ENCODE data around the gene SYNJ1.
A peak's percentile ranks its signal among the peaks of the same experiment; 100 is the strongest.
"Not testable (repeated sequence)": the region's sequence is repeated elsewhere in the genome, so short reads cannot be mapped to it uniquely, and the experiment has no call there.

Gene SYNJ1

GRCh38 chr21:32690085-32690484 lies 37.7 kb downstream of the SYNJ1 start:
- DNase-seq (ENCODE audit: low spot score), result no peak

GRCh38 chr21:32687643-32688345 lies 40.0 kb downstream of the SYNJ1 start:
- DNase-seq (ENCODE audit: low spot score), result no peak

GRCh38 chr21:32682696-32683474 lies 44.9 kb downstream of the SYNJ1 start:
- DNase-seq (ENCODE audit: low spot score), result no peak

GRCh38 chr21:32674731-32675130 lies 53.1 kb downstream of the SYNJ1 start:
- no peak for DNase-seq (ENCODE audit: low spot score)

GRCh38 chr21:32674038-32674437 lies 53.8 kb downstream of the SYNJ1 start:
- DNase-seq (ENCODE audit: low spot score), result no peak

DNA sequence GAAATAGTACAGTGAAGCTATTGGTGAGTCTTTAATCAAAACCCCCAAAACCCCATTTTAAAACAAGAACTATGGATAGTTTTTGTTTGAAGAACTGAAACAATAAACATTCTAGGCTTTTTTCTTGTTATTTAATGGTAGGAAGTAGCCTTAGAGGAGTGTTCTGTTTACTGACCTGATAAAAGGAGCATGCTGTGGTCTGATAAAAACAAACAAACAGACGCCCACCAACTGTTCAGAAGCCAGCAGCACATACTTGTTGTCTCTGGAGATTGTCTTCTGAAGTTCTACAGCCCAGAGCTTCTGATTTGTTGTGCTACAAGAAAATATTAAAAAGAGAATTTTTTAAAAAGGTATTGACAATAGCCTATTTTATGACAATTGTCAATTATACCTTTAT lies 61.6 kb downstream of the SYNJ1 start:
- no peak for DNase-seq (ENCODE audit: low spot score)

GRCh38 chr21:32664095-32664494 lies 63.7 kb downstream of the SYNJ1 start:
- not testable (repeated sequence) for DNase-seq (ENCODE audit: low spot score)

DNA sequence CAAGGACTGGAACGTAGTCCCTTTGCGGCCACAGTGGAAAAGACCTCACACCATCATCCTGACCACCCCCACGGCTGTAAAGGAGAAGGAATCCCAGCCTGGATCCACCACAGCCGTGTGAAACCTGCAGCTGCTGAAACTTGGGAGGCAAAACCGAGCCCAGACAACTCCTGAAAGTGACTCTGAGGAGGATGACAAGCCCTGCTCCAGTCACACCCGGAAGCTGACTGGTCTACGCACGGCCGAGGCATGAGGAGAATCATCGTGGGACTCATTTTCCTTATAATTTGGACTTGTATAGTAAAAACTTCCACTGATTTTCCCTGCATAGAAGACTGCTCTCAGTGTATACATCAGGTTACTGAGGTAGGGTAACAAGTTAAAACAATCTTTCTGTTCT lies 65.8 kb downstream of the SYNJ1 start:
- not testable (repeated sequence) for DNase-seq (ENCODE audit: low spot score)

- not testable (repeated sequence) for DNase-seq (ENCODE audit: low spot score)
Observed at GRCh38 chr21:32661026-32661782, 66.6 kb downstream of the SYNJ1 start.

DNA sequence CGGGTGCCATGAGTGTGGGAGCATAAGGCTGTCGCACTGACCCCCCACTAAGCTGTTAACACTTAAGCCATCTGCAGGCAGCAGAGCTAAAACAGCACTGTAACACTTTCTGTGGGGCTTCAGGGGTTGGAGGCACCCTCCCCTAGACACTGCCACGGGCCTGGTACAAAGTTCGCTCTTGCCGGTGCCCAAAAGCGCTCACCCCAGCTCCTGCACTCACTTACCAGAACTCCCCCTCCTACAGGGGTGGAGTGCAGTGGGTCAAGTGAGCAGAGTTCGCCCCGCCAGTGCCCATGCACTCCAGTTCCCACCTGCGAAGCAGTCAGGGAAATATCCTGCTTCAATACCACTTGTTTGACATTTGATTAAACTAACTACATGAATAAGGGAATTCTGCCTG lies 69.3 kb downstream of the SYNJ1 start:
- no peak for DNase-seq (ENCODE audit: low spot score)

- peak; percentile 11 for DNase-seq (ENCODE audit: low spot score)
Observed at GRCh38 chr21:32653326-32653901, 74.4 kb downstream of the SYNJ1 start.

GRCh38 chr21:32648165-32648564 lies 79.6 kb downstream of the SYNJ1 start:
- no peak for DNase-seq (ENCODE audit: low spot score)

DNA sequence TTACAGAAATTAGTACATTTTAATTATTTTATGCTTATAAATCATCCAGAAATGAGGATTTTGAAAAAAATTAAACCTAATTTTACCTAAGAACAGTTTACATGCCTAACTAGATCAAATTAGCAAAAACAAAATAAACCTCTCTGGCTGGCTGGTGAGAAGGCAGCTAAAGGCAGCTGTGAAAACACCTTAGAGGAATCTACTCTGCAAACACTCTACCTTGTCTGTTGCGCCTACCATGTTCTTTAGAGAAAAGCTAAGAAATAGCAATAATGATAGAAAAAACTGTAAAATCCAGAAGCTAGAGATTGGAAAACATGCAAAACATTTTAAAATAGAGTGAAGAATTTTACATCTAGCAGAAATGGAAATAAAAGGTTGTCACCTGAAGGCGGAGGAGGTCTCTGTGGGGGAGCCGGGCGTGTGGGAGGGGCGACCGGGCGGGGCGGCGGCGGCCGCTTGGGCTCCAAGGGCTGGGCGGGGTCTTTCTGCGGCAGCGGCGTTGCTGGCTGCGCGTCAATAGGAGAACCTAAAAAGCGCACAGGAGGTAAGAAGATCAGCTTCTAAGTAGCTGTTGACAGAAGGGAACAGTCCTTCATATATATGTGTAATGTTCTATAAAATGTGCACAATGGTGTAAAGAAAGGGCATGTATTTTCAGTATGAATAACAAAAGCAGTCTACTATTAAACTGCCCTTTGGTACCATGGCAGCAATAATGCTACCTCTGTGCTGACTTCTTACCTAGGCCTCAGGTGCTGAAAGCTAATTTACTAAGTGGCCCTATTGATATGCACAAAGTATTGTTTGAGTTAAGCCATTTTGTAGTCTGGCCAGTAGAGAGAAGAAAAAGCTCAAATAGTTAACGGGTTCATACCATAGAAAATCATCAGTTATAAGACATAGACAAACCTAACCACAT lies 82.3 kb downstream of the SYNJ1 start:
- no peak for DNase-seq (ENCODE audit: low spot score)

DNA sequence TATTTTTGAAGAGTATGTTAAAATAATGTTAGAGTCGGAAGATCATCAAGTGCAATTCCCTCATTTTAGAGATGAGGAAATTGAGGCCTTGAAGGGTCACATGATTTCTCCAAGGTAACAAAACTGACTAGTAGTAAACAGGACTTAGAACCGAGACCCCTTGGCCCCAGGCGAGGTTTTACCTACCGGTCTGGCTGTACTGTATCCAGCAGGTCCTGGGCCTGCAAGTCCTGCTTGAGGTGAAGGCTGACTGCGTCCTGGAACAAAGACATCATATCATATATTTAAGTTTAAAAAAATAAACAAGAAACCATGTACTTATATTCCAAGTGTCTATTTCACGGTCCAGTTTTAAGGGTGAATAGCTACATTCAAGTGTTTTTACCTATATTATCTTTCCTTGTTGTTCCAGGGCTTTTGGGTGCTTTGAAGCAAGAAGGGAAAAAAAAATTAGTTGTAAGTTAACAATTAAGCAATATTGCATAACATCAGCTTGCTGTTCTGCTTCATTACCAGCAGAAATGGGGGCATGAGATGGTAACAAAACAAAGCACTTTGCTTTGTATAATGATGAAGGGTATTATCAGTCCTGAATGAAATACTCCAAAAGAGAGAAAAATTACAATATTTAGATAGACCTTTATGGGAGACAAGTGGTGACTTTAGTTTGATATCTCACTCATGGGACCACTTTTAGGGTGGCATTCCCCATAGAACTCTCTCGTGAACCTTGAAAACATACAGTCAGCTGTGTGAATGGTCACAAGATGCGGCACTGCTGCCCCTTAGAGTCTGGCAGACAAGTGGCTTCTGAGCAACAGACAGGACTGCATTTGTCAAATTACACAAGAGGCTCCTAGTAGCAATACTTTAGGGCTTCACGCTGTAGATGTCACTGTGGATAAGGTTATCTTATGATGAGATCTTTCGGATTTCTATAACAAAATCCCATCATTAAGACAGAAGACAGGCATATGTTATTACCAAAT lies 85.8 kb downstream of the SYNJ1 start:
- no peak for DNase-seq (ENCODE audit: low spot score)

- no peak for DNase-seq (ENCODE audit: low spot score)
Observed at GRCh38 chr21:32626621-32627196, 101.1 kb downstream of the SYNJ1 start.

DNA sequence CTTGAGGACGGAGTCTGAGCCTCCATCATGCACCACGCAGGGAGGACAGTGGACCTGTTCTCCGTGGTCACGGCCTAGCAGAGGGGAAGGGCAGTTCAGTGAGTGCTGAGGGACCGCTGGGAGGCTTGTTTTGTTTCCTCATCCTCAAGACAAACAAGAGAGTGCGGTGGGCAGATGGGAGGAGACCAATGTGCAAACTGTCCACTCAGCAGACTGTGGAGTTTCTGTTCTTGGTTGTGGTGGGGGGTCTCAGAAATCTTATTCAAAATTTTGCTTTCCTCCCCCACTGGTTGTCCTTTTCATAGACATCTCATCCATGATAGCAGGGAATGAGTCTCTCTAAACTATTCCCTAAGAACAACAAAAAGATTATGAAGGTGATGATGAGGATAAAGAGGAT lies 109.6 kb downstream of the SYNJ1 start:
- DNase-seq (ENCODE audit: low spot score), result not testable (repeated sequence)

- DNase-seq (ENCODE audit: low spot score), result no peak
Observed at GRCh38 chr21:32613436-32614043, 114.3 kb downstream of the SYNJ1 start.

DNA sequence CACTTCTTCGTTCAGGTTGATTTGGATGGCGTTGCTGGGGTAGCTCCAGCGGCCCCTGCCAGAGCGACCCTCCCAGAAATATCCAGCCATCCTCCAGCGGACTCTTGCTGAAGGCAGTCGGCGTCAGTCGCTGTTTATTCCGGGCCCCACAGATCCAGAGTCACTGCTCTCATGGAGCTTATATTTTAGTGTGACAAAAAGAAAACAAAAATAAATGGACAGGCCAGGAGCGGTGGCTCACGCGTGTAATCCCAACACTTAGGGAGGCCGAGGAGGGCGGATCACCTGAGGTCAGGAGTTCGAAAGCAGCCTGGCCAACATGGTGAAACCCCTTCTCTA lies 114.8 kb downstream of the SYNJ1 start:
- DNase-seq (ENCODE audit: low spot score), result no peak

Data from CD4-positive, alpha-beta T cell treated with Interleukin-6 at 100 ng/mL for 8 hours (primary cell).